GM10847 (cell line): ENCODE data around the gene PELO.

ENCODE experiments used
- POLR2A ChIP-seq: IDR thresholded peaks from 2 replicates; pipeline ENCODE4 v1.6.1; 2011; ENCODE audit not compliant: insufficient read length; ENCODE audit errors: extremely low read depth

Gene PELO

GRCh38 chr5:52788505-52788821, 747 bp downstream of the PELO start:
- no peak for TF ChIP-seq POLR2A

GRCh38 chr5:52789378-52789777, 1.7 kb downstream of the PELO start:
- no peak for TF ChIP-seq POLR2A

- no peak for TF ChIP-seq POLR2A
Observed at GRCh38 chr5:52789851-52790250, 2.1 kb downstream of the PELO start.

GRCh38 chr5:52791366-52791765, 3.6 kb downstream of the PELO start:
- no peak for TF ChIP-seq POLR2A

- TF ChIP-seq POLR2A = no peak
Observed at GRCh38 chr5:52794519-52794918, 6.8 kb downstream of the PELO start.

GRCh38 chr5:52796031-52796430, 8.3 kb downstream of the PELO start:
- no peak for TF ChIP-seq POLR2A

GRCh38 chr5:52796516-52797103, 8.9 kb downstream of the PELO start:
- TF ChIP-seq POLR2A = no peak

- no peak for TF ChIP-seq POLR2A
Observed at GRCh38 chr5:52798938-52799337, 11.2 kb downstream of the PELO start.

GRCh38 chr5:52799358-52799982, 11.8 kb downstream of the PELO start:
- no peak for TF ChIP-seq POLR2A

GRCh38 chr5:52799983-52800393, 12.3 kb downstream of the PELO start:
- TF ChIP-seq POLR2A = peak; percentile 68

- no peak for TF ChIP-seq POLR2A
Observed at GRCh38 chr5:52800394-52801213, 12.9 kb downstream of the PELO start.

- TF ChIP-seq POLR2A = no peak
Observed at GRCh38 chr5:52801329-52801728, 13.6 kb downstream of the PELO start.

- no peak for TF ChIP-seq POLR2A
Observed at GRCh38 chr5:52802272-52802973, 14.7 kb downstream of the PELO start.

- no peak for TF ChIP-seq POLR2A
Observed at GRCh38 chr5:52802974-52803336, 15.2 kb downstream of the PELO start.

GRCh38 chr5:52804387-52804791, 16.7 kb downstream of the PELO start:
- no peak for TF ChIP-seq POLR2A

- TF ChIP-seq POLR2A = no peak
Observed at GRCh38 chr5:52804981-52805380, 17.3 kb downstream of the PELO start.
